ENCODE measurements around the gene B4GALT5. TPM values are rescaled to one million over a fixed set of nuclear protein-coding genes. Genes with fewer than 3 reads are reported as not detected.
"Not testable (repeated sequence)": the region's sequence is repeated elsewhere in the genome, so short reads cannot be mapped to it uniquely, and the experiment has no call there.

B4GALT5 gene
- total RNA-seq, 1 donor from 2014 or later = 44.0 TPM

- ATAC-seq = no peak
- intact Hi-C loops (cut with DNase I) = no loop called here
- DNase-seq (ENCODE audit: missing footprints) = no peak
Observed at GRCh38 chr20:49740807-49741206, 27.1 kb upstream of the B4GALT5 start.

DNA sequence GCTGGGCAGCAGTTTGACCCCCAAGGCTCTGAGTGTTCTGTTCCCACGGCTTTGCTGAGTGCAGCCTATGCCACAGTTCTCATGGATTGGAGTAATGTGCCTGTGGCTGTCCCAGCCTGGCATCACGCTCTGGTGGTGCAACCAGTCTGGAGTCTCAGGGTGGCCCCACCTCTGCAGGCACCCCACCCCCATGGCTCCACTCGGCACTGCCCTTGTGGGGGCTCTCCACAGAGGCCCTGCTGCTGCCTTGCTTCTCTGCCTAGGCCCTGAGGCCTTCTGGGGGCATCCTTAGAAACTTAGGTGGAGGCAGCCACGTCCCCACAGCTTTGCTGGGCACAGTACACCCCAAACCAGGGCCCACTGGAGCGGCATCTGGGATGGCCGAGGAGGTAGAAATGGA, 25.4 kb upstream of the B4GALT5 start:
- intact Hi-C loops (cut with DNase I) = no loop called here
- DNase-seq (ENCODE audit: missing footprints) (no peak), ATAC-seq (no peak)

GRCh38 chr20:49737260-49737659, 23.6 kb upstream of the B4GALT5 start:
- DNase-seq (ENCODE audit: missing footprints) (no peak), ATAC-seq (no peak)
- intact Hi-C loops (cut with DNase I) = no loop called here

- intact Hi-C loops (cut with DNase I) = no loop called here
- no peak for DNase-seq (ENCODE audit: missing footprints)
- ATAC-seq = no peak
Observed at GRCh38 chr20:49729780-49730179, 16.1 kb upstream of the B4GALT5 start.

DNA sequence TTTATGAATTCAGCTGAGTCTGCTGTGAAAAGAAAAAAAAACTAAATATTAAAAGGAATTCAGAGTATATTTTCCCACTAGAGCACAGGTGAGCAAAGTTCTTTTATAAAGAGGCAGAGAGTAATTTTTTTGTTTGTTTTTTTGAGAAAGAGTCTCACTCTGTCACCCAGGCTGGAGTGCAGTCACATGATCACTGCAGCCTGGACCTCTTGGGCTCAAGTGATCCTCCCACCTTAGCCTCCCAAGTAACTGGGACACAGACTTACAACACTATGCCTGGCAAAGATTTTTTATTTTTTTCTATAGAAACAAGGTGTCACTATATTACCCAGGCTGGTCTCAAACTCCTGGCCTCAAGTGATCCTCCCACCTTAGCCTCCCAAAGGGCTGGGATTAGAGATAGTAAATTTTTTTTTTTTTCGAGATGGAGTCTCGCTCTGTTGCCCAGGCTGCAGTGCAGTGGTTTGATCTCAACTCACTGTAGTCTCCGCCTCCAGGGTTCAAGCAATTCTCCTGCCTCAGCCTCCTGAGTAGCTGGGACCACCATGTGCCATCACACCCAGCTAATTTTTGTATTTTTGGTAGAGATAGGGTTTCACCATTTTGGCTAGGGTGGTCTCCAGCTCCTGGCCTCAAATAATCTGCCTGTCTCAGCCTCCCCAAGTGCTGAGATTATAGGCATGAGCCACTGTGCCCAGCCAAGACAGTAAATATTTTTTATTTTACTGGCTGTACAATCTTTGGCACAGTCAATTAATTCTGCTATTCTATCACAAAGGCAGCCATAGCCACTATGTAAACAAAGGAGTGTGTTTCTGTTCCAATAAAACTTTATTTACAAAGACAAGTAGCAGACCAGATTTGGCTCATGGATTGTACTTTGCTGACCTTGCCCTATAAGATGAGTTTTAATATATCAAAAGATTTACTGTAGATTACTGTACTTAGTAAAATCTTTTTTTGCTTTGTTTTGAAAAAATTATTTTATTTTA, 14.5 kb upstream of the B4GALT5 start:
- ATAC-seq (no peak), DNase-seq (ENCODE audit: missing footprints) (no peak)
- intact Hi-C loops (cut with DNase I) = no loop called here

DNA sequence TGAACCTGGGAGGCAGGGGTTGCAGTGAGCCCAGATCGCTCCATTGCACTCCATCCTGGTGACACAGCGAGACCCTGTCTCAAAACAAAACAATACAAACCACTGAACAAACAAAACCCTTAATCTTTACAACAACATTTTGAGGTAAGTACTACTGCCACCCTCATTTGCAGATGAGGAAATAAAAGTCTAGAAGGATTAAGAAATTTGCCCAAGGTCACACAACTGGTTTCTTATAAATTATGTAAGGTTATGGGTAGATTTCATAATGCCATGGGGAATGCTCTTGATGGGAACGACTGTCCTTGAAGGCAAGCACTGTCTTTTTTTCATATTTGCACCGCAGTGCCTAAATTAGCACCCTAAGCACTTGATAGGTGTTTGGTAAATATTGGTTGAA, 13.8 kb upstream of the B4GALT5 start:
- intact Hi-C loops (cut with DNase I) = no loop called here

DNA sequence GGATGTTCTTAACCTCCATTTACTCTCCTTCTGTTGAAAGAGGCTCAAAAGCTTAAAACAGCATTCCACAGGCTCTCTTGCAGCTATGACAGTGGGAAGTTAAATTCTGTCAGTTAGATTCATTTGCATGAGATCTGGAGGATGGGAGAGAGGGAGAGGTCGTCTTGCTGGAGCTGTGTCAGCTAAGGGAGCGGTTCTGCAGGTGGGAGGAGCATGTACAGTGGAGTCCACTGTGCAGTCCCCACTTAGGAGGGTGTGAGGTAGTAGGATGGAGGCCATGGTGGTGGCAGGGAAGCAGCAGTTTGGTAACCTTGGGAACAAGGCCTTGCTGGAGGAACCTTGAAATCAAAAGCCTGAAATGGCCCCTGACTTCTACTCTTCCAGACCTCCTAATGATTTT, 12.0 kb upstream of the B4GALT5 start:
- ATAC-seq (no peak), DNase-seq (ENCODE audit: missing footprints) (no peak)
- intact Hi-C loops (cut with DNase I) = no loop called here

More for the DNA sequence above, 13.8 kb upstream of the B4GALT5 start:
- DNase-seq (ENCODE audit: missing footprints) = no peak
- no peak for ATAC-seq

GRCh38 chr20:49725224-49725606, 11.5 kb upstream of the B4GALT5 start:
- DNase-seq (ENCODE audit: missing footprints); ATAC-seq; intact Hi-C loops (cut with DNase I): not testable (repeated sequence)

DNA sequence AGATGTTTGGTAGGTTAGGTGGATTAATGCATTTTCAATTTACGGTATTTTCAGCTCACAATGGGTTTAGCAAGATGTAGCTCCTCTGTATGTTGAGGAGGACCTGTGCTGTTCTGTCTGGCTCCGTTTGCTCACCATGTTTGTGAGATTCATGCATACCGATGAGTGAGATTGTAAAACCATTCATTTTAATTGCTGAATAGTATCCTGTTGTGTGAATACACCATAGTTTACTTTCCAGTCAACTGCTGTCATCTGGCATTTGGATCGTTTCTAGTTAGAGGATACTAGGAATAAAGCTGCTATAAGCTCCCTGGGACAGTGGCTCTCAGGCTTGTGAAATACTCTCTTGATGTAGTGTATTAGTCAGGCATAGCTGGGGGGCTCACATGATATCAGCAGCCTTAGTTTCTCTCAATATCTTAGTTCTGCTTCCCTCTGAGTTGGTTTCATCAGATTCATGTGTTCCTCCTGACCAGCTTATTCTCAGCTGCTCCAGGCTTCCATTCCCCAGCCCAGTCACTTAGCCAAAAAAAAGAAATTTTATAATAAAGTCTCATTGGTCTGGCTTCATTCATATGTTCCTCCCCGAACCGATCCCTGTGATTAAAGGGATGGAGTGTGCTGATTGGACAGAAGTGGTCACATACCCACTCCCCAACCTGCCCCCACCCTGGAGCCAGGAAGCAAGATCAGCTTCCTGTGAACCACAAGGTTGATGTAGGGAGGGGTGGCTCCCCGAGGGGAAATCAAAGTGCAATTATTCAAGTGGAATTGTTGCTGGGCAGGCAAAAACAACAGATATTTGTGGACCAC, 10.9 kb upstream of the B4GALT5 start:
- DNase-seq (ENCODE audit: missing footprints) (peak; percentile 74), ATAC-seq (peak; percentile 68)
- intact Hi-C loops (cut with DNase I) = no loop called here

DNA sequence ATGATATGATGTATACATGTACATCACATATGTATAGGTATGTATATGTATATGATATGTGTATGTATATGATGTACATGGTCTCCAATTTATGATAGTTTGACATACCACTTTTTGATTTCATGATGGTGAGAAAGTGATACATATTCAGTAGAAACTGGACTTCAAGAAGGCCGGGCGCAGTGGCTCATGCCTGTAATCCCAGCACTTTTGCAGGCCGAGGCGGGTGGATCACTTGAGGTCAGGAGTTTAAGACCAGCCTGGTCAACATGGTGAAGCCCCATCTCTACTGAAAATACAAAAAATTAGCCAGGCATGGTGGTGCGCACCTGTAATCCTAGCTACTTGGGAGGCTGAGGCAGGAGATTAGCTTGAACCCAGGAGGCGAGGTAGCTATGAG, 10.1 kb upstream of the B4GALT5 start:
- DNase-seq (ENCODE audit: missing footprints); ATAC-seq; intact Hi-C loops (cut with DNase I): not testable (repeated sequence)

DNA sequence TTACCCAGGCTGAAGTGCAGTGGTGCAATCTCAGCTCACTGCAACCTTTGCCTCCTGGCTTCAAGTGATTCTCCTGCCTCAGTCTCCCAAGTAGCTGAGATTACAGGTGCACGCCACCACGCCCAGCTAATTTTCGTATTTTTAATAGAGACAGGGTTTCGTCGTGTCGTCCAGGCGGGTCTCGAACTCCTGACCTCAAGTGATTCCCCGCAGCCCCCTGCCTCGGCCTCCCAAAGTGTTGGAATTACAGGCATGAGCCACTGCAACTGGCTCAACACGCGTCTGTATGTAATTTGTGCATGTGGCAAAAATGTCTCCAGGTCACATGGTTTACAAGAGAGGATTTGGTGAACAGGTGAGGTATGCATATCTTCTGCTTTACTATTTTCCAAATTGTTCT, 7.6 kb upstream of the B4GALT5 start:
- DNase-seq (ENCODE audit: missing footprints); ATAC-seq; intact Hi-C loops (cut with DNase I): not testable (repeated sequence)

- intact Hi-C loops (cut with DNase I) = no loop called here
- no peak for DNase-seq (ENCODE audit: missing footprints)
- no peak for ATAC-seq
Observed at GRCh38 chr20:49715466-49715865, 1.8 kb upstream of the B4GALT5 start.

- ATAC-seq (peak; percentile 62), DNase-seq (ENCODE audit: missing footprints) (no peak)
- intact Hi-C loops (cut with DNase I) = loop anchor here (5.0 kb wide), 3 partner anchors 56 to 101 kb away; no protein-coding TSS in a partner anchor
Observed at GRCh38 chr20:49712996-49713752, 504 bp downstream of the B4GALT5 start.

DNA sequence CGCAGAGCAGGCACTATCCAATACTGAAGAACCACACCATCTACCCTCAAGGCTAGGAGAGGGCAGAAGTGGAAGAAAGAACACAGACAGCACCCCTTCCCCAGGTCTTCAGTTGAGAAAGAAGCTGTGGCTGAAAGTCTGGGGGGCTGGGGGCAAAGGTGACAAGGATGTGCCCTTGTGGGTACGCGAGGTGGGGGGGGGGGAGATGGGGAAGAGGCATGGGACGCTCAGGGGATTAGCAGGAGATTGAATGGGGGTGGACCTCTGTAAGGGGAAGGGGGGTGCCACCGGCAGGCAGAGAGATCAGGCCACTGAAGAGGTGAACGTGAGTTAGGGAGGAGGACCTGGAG, 1.1 kb downstream of the B4GALT5 start:
- ATAC-seq = no peak
- DNase-seq (ENCODE audit: missing footprints) = no peak
- intact Hi-C loops (cut with DNase I) = loop anchor here (5.0 kb wide), 3 partner anchors 55 to 100 kb away; no protein-coding TSS in a partner anchor

DNA sequence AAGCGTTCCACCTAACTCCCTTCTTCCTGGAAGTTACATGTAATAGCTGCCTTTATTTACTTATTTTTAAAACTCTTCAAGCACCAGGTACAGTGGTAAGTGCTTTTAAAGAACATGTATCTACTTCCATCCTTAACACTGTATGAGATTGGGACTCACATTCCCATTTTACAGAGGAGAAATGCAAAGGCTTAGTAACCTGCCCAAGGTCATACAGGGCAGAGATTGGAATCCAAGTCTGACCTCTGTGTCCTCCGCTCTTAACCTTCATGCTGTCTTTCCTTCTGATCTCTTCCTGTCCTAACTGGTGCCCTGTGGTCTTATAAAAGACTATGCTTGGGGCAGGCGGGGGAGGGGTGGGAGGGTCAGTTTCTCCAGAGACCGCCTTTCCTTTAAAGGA, 1.6 kb downstream of the B4GALT5 start:
- ATAC-seq (no peak), DNase-seq (ENCODE audit: missing footprints) (no peak)
- intact Hi-C loops (cut with DNase I) = loop anchor here (5.0 kb wide), 3 partner anchors 55 to 100 kb away; no protein-coding TSS in a partner anchor

GRCh38 chr20:49711667-49711987, 2.1 kb downstream of the B4GALT5 start:
- intact Hi-C loops (cut with DNase I) = loop anchor here (5.0 kb wide), 3 partner anchors 54 to 99 kb away; no protein-coding TSS in a partner anchor
- ATAC-seq (no peak), DNase-seq (ENCODE audit: missing footprints) (no peak)

GRCh38 chr20:49710971-49711666, 2.6 kb downstream of the B4GALT5 start:
- intact Hi-C loops (cut with DNase I) = loop anchor here (5.0 kb wide), 3 partner anchors 54 to 99 kb away; no protein-coding TSS in a partner anchor
- ATAC-seq (no peak), DNase-seq (ENCODE audit: missing footprints) (no peak)

DNA sequence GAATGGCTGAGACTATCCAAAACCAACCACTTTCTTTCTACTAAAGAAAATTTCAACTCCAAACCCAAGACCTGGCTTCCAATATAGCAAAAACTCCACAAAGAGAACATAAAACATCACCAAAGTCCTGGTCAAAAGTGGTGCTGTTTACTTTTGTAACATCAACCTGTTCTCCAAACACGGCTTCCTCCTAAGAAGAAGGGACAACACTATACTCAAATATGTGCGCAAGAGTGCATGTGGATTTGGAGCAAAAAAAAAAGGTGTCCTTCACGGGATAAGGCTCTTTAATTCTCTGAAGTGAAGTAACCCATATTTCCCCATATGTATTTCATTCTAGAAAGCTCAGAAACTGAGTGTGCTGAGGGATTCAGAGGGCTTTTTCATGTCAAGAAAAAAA, 6.6 kb downstream of the B4GALT5 start:
- DNase-seq (ENCODE audit: missing footprints) (no peak), ATAC-seq (no peak)
- intact Hi-C loops (cut with DNase I) = no loop called here
